ENCODE results near the gene SIGLEC11.
"Not testable (repeated sequence)": the region's sequence is repeated elsewhere in the genome, so short reads cannot be mapped to it uniquely, and the experiment has no call there.

The SIGLEC11 gene

DNA sequence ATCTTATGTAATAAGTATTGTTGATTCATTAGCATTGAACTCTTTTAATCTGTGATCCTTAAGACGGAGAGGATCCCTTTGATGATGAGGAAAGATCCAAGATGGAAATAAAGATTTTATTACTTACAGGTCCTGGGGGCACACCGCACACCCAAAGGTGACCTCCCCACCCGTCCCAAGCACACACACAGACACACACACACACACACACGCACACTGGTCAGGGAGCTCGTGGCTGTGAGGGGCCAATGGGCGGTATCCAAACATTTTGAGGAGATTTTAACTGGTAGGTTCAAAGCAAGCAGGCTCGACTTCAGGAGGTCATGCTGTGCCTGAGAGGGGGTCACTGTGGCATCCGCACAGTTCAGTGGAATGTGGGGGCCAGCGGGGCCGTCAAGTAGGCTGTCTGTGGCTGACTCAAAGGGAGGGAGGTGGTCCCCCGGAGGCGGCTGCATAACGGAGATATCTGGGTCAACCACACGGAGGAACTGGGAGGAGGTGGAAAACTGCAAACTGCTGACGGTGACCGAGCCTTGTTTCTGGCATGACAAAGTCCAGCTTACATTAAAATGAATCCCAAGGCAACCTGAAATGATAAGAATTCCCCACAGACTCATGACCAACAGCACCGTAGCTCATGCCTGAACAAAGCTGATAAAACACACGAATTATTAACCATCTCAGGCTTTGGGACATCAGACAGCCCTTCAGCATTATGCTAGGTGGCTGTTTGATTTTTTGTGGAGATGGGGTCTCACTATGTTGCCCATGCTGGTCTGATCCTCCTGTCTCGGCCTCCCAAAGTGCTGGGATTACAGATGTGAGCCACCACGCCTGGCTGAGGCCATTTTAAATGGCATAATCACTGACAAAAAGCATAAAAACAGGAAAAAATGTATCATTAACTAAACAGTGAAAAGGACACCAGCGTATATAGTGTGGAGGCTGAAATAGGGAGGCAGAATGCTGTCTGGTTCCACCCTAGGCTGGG is 20.9 kb upstream of the SIGLEC11 start:
- no peak for DNase-seq

DNA sequence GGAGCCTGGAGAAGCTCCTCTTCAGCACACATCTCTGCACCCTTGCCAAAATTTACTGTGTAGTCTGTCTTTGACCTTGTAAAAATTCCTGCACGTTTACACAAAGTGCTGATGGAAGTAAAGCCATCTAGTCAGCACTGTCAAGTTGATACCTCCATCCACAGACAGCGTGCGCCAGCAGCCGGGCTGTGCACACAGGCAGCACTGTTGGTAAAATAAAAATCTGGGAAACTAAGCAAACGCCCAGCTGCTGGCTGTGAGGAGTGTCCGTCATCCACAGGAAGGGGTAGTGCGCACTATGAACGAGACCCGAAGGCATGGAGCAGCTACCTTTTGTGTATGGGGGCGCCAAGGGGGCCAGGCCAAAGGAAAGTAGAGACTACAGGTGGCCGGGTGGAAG is 17.4 kb upstream of the SIGLEC11 start:
- no peak for DNase-seq

DNA sequence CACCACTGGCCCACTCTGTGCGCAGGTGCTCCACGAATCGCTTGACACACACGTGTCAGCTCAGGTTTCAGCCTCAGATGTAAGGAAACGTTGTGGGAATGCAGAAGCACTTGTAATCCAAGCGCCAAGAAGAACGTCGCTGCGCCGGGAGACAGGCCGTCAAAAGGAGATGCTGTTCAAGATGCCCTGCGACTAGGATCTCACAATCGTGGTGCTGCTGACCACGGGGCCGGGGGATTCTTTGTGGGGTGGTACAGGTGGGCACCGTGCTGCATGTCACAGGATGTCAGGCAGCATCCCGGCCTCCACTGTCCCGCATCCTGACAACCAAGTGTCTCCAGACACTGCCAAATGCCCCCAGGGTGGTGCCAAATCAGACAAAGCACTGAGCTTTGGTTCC is 16.9 kb upstream of the SIGLEC11 start:
- DNase-seq: no peak

DNA sequence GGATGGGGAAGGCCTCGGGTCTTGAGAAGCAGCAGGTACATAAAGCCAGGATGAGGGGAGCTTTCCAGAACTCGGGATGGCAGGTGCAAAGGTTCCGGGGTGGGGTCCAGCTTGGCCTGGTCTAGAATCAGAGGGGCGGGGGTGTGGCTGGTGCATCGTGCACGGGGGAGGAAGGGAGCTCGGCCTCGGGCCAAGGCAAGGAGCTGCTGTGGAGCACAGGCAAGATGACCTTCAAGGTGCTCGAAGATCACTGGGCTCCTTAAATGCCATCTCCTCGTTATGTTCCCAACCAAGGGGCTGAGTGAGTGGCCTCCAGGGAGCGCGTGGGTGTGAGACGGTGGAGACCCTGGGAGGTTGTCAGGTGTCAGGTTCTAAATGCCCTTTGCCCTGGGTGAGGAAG is 16.1 kb upstream of the SIGLEC11 start:
- DNase-seq: no peak

DNA sequence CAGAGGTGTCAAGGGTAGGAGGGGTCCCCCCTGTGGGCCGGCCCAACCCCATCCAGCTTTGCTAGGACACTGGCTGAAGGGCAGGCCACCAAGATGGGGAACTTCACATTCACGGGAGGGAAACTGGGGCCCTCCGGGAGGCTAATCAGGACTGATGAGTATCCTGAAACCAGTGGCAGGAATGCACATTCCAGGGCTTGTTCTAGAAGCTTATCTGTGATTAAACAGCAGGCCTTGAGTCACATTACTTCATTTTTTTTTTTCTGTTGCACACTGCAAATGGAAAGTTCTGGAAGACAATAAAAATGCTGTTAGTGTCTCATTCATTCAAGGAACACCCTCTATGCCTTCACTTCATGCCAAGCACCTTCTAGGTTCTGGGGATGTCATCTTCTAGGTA is 15.5 kb upstream of the SIGLEC11 start:
- no peak for DNase-seq

DNA sequence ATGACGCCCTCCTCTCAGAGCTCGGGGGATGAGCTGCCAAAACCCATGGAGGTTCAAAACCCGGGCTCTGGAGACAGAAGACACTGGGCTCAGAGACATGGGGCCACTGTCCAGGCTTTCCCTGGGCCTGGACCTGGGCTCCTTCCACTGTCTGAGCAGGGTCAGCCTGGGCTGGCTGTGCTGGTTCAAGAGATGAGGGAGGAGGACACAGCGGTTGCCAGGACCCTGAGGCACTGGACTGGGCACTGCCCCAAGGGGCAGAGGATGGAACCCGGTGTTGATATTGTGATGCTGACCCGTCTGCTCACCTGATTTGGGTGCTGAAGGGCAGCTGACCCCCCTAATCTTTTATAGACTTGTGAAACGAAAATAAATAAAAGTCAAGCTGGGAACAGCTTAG is 14.1 kb upstream of the SIGLEC11 start:
- no peak for DNase-seq

DNA sequence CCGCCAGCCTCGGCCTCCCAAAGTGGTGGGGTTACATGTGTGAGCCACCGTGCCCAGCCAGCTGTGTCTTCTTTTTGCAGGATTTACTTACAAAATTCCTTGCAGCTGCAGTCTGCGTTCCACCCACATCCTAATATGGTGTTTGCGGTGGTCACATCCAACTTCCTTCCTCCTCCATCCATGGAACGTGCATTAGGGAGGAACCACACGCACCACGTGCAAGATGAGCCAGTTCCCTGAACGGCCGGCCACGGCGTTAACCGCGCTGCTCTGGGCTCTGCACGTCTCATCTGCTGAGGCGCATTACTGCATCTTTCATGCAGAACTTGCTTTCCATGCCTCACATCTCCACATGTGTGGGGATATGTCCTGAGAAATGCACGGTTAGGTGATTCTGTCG is 13.0 kb upstream of the SIGLEC11 start:
- no peak for DNase-seq

DNA sequence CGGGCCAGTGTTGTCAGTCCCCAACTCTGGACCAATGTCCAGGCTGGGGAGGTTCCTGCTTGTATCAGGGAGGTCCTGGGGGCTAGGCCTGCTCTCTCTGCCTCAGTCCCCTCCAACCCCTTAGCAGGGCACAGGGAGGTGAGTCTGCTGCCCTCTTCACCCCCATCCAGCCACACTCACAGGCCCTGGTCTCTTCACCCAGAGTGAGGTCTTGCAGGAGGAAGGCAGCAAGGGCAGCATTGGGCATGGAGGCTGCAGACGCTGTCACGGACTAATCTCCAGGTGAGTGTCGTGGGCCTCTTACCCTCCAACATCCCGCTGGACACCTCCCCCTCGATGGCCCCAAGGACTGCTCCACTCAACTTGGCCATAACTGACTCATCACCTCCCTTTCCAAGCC is 11.9 kb upstream of the SIGLEC11 start:
- no peak for DNase-seq

DNA sequence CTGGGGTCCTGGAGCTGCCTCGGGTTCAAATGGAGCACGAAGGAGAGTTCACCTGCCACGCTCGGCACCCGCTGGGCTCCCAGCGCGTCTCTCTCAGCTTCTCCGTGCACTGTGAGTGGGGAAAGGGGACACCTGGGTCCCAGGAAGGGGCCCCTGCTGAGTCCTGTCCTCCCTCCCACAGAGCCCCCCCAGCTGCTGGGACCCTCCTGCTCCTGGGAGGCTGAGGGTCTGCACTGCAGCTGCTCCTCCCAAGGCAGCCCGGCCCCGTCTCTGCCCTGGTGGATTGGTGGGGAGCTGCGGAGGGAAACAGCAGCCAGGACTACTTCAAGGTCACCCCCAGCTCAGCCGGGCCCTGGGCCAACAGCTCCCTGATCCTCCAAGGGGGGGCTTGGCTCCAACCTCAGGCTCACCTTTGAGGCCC is 11.0 kb upstream of the SIGLEC11 start:
- no peak for DNase-seq

DNA sequence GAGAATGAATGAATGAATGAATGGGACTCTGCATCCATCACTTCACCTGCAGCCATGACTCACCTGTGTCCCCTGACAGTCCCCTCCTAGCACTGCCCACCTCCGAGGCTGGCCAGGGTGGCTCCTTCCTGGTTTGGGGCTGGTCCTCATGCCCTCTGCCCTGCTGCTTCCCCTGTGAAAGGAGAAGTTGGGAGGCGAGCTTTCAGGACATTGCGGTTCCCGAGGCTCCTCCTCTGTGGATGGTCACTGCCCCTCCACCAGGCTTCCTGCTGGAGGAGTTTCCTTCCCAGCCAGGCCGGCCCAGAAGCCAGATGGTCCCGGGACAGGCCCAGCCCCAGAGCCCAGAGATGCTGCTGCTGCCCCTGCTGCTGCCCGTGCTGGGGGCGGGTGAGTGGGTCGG is 8.4 kb upstream of the SIGLEC11 start:
- not testable (repeated sequence) for DNase-seq

DNA sequence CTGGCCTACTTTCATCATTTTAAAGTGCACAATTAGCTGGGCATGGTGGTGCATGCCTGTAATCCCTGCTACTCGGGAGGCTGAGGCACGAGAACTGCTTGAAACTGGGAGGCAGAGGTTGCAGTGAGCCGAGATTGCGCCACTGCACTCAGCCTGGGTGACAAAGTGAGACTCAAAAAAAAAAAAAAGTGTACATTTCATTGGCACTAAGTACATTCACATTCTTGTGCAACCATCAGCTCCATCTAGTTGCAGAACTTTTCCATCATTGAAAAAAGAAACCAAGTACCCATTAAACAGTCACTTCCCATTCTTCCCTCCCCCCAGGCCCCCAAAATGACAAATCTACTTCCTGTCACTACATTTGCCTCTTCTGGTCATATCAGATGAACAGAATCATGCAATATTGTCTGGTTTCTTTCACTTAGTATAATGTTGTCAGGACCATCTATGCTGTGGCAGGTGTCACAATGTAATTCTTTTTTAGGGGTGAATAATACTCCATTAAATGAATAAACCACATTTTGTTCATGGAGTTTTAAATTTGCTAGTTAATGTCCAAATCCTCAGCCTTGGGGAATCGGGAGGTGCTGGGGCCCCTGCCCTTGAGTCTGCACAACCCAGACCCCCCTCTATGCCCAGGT is 7.4 kb upstream of the SIGLEC11 start:
- DNase-seq: no peak

DNA sequence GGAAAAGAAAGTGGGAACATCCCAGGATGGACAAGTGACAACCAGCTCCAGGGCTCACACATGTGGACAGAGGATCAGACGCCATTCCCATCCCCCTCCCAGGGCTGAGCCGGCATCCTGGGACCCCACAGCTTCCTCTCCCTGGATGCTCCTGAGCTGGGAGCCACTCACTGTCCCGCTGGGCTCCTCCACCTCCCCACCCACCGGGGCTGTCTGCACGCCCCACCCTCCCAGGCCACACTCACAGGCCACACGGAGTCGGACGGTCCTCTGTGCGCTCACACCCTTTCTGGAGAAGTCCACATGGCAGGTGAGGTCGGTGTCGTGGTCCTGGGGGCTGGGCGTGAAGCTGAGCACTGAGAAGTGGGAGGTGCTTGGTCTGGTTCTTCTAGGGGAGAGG is 1.1 kb downstream of the SIGLEC11 start:
- not testable (repeated sequence) for DNase-seq

DNA sequence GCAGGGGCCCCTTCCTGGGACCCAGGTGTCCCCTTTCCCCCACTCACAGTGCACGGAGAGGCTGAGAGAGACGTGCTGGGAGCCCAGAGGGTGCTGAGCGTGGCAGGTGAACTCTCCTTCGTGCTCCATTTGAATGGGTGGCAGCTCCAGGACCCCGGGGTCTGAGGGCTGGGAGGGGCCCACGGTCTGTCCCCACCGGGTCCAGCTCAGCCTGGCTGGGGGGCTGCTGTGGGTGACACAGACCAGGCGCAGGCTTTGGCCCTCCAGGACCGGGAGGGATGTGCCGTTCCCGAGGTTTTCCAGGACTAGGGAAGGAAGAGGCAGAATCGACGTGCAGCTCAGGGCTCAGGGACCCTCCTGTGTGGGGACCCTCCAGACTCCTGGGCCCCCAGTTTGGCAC is 2.4 kb downstream of the SIGLEC11 start:
- DNase-seq: not testable (repeated sequence)

DNA sequence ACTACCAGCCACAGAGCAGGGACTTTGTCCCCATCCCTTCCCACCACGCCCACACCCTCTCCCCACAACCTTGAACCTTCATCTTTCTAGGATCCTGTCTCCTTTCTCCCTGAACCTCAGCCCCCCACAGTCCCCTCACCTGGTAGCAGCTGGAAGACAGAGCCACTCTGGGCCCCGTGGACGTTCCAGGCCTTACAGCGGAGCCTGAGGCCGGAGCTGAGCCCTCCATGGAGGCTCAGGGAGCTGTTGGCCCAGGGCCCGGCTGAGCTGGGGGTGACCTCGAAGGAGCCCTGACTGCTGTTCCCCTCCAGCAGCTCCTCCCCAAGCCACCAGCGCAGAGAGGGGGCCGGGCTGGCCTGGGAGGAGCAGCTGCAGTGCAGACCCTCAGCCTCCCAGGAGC is 2.8 kb downstream of the SIGLEC11 start:
- DNase-seq: not testable (repeated sequence)

DNA sequence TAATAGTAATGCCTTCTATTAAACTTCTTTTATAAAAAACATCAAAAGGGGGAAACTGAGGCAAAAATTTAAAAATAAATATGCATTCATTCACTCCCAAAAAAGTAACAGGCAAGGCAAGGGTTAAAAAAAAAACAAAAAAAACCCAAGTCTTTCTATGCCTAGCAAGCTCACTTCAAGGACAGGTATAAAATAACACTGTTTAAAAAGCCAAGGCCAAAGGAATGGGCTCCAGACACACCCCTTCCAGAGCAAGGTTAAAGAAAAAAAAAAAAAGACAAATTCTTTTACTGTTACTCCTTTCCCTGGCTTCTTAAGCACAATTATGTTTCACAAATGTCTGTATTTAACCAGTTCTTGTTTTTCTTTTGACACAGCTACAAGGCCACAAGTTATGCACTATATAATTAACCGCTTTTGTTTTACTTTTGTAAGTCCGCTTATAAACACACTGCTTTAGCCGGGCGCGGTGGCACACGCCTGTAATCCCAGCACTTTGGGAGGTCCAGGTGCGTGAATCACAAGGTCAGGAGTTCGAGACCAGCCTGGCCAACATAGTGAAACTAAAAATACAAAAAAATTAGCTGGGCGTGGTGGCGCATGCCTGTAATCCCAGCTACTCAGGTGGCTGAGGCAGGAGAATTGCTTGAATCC is 3.6 kb downstream of the SIGLEC11 start:
- no peak for DNase-seq

DNA sequence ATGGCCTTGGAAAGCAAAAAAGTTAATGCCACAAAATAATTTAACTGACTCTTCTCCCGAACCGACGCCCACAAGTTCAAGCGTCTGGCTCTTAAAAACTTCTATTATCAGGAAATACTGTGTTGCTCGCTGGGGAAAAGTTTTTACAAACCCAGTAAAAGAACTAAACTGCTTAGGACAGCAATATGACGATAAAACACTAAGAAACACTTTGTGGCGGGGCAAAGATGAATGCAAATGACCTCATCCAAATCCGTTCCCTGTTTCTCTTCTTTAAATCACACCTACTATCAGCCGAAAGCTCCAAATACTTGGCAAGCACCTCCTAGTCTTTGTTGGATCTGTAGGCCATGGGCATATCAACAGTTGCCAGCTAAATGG is 4.9 kb downstream of the SIGLEC11 start:
- no peak for DNase-seq

DNA sequence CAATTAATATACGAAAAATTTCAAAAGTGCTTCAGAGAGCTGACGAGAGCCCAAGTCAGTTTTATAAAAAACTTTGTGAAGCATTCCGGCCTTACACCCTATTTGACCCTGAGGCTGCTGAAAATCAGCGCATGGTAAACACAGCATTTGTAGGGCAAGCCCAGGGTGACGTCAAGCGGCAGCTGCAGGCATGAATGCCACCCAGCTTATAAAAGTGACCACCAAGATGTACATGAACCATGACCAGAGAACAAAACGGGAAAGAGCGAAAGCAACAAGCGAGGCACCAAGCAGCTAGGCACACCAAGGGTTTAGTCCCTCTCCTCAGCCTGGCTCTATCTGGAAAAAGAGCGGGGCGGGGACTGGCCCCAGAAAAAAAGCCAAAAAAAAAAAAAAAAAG is 6.0 kb downstream of the SIGLEC11 start:
- no peak for DNase-seq

DNA sequence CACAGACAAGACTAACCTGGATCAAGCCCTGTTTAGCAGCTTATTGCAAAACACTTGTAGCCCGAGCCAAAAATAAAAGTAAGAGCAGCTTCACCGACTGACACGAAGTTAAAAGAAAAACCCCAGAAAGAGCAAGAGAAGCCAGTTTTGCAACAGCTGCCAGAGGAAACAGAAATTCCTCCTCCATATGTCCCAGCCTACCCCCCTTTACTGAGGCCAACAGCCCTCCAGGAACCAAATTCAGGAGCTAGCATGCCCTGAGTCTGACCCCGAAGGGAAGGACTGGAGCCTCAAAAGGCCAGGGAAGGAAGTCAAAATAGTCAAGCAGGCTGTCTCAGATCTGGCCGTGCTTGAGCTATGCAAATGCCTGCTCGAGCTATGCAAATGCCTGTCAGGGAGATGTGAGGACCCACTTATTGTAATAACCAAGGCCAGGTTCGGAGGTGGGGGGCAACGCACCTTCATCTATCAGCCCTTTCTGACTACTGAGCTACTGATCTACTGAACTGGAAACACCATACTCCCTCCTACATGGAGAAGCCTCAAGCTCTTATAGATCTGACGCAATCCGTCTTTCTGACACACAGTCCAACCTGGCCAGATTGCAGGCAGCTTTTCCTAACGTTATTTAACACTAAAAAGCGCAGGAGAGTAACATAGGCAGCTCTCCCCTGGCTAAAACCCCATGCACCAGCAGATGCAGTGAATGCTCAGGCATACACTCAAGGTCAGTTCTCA is 6.7 kb downstream of the SIGLEC11 start:
- DNase-seq: no peak

DNA sequence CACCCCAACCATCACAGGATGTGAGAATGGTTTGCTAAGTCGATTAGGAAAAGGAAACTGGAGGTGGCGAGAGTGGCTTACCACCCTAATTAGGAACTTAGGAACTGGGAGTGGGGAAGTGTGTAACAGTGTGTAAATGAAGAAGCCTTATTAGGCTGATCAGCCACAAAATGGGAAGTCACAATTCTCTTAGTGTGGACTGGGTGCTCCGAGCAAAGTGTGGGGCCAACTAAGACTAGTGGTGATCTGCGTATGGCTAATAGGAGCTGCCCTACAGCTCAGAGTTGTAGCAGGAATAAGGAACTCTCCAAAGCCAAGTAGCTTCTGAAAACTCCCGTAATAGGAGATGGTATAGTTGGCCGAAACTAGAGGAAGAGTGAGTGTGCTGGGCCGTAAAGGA is 7.6 kb downstream of the SIGLEC11 start:
- DNase-seq: no peak

DNA sequence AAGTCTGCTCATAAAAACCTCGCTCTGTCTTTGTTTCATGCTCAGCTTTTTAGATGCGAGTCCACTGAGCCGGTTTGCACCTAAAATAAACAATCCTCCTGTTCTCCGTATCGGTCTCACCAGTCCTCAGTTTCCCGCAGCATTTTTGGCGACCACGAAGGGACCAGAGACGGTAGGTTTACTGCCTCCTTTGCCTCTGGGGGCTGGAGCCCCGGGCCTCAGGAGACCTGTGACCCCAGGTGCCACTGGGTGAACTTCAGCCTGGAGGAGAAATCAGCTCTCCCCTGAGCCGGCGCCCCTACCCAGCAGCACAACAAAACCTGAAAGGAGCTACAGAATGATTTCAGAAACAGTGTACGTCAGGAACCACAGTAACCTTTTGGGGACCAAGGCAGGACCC is 8.1 kb downstream of the SIGLEC11 start:
- no peak for DNase-seq

DNA sequence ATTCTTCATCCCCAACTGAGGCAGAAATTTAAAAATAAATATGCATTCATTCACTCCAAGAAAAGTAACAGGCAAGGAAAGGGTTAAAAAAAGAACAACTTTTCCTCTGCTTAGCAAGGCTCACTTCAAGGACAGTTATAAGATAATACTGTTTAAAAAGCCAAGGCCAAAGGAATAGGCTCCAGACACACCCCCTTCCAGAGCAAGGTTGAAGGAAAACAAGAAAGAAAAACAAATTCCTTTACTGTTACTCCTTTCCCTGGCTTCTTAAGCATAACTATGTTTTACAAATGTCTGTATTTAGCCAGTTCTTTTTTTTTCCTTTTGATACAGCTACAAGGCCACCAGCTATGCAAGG is 8.5 kb downstream of the SIGLEC11 start:
- no peak for DNase-seq

DNA sequence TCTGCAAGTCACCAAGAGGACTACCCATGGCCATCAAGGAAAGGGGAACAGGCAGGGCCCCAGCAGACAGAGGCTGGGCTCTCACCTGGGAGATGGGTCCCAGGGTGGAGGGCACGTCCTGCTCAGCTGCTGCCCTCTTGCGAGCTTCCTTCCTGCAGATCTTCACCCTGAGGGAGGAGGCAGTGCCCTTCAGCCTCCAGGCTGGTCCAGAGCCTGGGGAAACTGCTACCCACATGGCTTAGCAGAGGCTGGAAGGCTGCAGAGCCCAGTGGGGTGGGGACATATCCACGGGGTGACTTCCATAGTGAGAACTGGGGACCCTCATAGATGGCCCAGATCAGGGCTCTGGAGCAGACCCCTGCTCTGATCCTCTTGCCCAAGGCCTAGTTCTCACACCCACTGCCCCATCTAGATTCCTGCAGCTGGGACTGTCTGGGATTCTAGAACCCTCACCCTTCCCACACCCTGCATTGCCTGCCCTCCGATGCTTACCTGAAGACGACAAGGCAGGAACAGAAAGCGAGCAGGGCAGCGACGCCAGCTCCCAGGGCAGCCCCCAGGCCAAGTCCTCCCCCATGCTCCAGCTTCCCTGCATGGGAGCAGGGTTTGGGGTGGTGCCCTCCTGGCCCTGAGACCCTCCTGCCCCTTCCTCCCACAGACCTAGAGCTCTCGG is 9.0 kb downstream of the SIGLEC11 start:
- no peak for DNase-seq
